ENCODE measurements around the gene SF3B4.
A peak's percentile ranks its signal among the peaks of the same experiment; 100 is the strongest.

SF3B4 gene

DNA sequence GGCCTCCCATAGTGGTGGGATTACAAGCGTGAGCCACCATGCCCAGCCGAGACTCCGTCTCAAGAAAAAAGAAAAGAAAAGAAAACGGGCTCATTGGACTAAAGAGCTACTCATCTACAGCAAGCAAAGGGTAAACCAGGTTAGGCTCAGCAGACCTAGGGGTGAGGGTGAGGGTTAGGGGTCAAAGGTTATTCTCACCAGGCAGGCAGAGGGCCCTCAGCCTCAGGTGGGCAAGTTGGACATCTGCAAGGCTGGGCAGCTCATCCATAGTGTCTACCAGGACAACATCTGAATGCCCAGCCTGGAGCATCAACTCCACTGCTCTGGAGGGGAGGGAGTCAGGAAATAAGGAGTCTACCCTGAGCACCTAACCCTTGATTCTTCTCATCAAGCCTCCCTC is 5.6 kb upstream of the SF3B4 start:
- FAIRE-seq (no peak), DNase-seq (ENCODE audit: low spot score) (no peak)

DNA sequence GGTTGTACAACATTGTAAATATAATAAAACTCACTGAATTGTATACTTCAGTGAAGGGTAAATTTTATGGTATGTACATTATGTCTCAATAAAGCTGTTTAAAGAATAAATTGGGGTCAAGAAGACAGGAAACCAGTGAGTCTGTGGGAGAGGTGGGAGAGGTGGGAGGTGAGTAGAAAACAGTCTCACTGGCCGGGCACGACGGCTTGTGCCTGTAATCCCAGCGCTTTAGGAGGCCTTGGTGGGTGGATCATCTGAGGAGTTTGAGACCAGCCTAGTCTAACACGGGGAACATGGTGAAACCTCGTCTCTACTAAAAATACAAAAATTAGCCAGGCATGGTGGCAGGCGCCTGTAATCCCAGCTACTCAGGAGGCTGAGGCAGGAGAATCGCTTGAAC is 4.9 kb upstream of the SF3B4 start:
- FAIRE-seq (no peak), DNase-seq (ENCODE audit: low spot score) (no peak)

DNA sequence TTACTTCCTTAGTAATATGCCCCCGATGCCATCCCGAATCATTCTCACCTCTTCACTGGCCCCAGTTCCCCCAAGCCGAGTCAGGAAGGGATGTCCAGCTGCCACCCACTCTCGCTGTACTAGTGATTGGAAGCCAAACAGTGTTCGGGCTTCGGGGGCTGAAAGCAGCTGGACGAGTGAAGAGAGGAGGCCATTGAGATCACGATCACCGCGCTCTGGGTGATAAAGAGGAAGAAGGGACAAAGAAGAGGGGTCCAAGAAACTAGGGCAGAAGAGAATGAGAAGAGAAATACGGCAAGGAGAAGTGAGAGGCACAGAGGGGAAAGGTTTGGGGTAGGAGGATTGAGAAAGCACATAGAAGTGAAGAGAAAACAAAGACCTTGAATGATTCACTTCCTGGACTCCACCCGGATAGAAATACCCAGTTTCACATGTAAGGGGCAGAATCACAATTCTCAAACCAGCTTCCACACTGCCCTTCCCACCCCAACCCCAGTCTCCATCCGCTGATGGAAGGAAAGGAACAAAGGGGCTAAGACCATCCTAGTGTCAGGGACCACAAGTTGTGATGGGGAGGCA is 3.7 kb upstream of the SF3B4 start:
- no peak for FAIRE-seq

DNA sequence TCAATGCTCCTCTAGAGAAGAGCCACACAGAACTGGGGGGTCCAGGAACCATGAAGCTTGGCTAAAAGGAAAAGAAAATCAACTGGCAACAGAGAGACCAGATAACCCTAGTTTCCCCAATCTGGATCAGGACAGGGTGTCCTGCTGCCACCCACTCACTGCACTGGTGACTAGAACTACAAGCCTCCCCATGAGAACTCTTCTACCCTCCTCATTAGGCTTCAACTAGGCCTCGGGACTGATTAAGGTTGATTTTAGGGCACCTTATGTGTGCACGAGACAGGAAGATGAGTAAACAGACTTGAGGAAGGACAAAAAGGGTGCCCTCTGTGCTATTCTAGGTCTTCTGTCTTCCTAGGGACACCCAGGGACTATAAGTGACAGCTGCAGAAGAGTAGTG is 2.3 kb upstream of the SF3B4 start:
- FAIRE-seq, result no peak
- no peak for DNase-seq (ENCODE audit: low spot score)

More for the DNA sequence above, 3.7 kb upstream of the SF3B4 start:
- DNase-seq (ENCODE audit: low spot score), result no peak

DNA sequence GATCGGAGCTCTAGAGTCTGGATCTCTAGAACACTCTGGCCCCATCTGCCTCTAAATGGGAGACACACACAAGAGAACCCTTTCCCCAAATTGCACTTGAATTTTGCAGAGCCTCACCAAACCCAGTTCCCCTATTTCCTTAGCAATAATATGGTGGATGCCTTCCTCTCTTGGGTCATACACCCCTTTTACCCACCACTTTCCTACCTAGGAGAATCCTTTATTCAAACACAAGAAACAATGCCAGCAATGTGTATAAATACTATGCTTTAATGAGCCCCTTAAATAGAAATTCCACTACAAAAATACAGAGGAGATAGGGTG is 760 bp upstream of the SF3B4 start:
- DNase-seq (ENCODE audit: low spot score) (no peak), FAIRE-seq (no peak)

DNA sequence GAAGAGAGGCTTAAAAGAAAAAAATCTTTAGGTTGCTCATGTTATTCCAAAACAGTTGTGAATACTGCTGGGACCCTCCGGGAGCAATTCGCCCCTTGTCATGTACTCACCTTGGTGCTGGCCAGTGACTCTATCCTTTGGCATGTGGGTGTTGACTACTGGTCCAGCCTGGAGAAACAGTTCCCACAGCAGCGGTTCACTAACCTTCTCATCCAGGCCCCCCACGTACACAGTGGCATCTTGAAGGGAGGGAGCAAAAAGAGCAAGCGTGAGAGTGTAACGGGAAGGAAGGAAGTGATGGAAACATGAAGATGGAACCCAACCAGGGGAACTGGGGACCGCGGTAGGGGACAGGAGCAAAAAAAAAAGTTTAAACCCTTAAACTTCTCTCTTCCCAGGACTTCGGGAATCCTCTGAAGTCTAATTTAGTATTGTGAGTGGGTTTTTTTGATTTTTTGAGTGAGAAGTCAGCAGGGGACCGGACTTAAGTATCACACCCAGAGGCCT is 494 bp downstream of the SF3B4 start:
- DNase-seq (ENCODE audit: low spot score) (peak; percentile 45), FAIRE-seq (no peak)

DNA sequence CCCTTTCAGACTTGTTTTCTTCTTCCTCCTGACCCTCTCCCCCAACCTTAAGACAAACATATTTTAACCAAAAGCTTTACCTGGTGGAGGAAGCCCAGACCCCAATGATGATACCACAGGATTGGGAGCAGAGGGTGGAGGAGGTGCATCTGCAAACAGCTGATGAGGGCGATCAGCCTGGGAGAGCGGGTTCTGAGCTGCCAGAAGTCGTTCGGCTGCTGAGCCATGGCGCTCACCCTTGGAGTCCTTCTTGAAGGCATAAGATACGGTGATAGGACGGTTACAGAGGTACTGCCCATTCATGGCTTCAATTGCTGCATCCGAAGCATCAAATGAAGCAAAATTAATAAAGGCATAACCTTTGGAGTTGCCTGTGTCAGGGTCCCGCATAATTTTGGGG is 1.3 kb downstream of the SF3B4 start:
- FAIRE-seq (no peak), DNase-seq (ENCODE audit: low spot score) (no peak)

DNA sequence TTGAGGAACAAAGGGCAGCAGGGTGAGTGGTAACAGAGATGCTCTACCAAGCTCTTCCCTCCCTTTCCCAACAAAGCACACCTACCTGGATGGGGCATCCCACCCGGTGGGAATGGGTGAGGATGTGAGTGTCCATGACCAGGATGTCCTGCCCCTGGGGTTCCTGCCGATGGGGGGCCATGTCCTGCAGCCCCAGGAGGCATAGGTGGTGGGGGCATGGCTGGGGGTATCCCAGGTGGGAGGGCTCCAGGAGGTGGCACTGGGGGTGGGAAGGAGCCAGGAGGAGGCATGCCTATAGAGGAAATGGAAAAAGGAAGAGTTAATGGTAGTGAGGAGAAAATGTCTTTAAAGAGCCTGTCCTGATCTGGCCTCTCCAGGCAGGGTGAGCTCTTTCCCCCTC is 1.9 kb downstream of the SF3B4 start:
- no peak for DNase-seq (ENCODE audit: low spot score)
- FAIRE-seq, result no peak

DNA sequence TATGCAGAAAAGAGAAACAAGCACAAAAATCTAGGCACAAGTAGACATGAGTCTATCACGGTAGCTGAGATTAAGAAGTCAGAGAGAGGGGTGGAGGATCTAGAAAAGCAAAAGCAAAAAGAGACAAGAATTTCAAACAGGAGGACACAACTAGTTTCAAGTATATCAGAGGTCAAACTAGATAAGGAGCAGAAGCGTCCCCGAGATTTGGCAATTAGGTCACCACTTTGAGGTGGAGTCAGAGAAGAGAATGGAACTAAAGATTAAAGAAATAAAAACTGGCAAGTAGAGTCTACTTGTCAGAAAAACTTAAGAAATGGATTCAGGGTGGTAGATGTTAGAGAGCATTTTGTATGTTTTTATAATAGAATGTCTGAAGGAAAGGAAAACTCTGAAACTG is 2.3 kb downstream of the SF3B4 start:
- no peak for FAIRE-seq

DNA sequence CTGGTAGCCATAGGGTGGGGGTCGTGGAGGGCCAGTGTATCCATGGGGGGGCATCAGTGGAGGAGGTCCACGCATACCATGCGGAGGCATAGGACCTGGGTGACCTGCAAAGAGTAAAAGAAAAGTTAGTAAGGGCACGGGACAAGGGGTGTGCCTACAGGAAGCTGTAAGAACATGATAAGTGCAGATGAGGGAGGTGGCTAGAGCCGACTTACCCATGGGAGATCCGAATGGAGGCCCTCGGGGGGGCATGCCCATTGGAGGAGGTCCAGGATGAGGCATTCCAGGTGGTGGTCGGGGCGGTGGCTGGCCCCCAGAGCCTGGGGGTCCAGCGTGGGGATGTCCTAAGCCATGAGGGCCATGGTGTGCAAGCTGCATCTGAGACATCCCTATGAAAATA is 4.0 kb downstream of the SF3B4 start:
- DNase-seq (ENCODE audit: low spot score), result no peak
- no peak for FAIRE-seq

More for the DNA sequence above, 2.3 kb downstream of the SF3B4 start:
- DNase-seq (ENCODE audit: low spot score), result no peak

DNA sequence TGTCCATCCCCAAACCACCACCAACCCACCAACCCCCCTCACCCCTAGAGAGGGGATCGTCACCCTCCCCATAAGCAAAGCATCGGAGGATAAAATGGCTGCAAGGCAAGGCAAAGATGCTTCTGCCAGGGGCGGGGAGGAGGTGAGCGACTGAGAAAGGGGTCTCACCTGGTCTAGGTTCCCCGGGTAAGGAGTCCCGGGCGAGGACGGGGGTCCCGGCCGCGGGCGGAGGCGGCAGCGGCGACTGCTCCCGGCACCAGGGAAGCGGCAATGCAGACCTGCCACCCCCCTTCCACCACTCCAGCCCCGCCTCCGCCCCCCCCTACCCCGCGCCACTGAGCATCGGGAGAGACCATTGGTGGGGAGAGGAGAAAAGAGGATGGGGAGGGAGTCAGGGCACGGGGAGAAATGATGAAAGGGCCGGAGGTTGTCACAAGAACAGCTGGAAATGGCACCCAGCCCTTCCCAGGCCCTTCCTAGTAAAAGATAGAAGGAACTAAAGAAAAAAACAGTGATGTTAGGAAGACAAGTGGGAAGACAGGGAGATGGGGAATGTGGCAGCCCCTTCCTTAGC is 9.9 kb downstream of the SF3B4 start, which contains the start of gene SV2A:
Gene SV2A, minus strand, starts transcription at position 274 of the 574 bp plus-strand sequence. CDS start 4,004 bp downstream, outside the sequence.
- no peak for FAIRE-seq

DNA sequence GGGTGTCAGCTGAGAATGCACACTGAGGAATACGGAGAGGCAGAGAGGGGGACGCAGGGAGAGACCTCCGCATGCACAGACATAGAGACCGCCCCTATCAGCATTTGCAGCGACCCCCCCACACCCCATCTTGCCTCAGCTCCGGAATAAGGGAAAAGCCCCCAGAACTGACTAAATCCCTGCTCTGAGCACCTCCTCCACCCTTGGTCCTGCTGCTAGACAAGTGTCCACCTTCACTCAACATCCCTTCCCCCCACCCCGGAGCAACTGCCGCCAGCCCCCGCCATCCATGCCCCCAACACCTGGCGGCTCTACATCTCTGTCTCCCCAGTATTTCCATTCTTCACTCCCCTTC is 10.7 kb downstream of the SF3B4 start:
- FAIRE-seq, result no peak
- DNase-seq (ENCODE audit: low spot score), result no peak

More for the DNA sequence above, 9.9 kb downstream of the SF3B4 start, which contains the start of gene SV2A:
- no peak for DNase-seq (ENCODE audit: low spot score)

DNA sequence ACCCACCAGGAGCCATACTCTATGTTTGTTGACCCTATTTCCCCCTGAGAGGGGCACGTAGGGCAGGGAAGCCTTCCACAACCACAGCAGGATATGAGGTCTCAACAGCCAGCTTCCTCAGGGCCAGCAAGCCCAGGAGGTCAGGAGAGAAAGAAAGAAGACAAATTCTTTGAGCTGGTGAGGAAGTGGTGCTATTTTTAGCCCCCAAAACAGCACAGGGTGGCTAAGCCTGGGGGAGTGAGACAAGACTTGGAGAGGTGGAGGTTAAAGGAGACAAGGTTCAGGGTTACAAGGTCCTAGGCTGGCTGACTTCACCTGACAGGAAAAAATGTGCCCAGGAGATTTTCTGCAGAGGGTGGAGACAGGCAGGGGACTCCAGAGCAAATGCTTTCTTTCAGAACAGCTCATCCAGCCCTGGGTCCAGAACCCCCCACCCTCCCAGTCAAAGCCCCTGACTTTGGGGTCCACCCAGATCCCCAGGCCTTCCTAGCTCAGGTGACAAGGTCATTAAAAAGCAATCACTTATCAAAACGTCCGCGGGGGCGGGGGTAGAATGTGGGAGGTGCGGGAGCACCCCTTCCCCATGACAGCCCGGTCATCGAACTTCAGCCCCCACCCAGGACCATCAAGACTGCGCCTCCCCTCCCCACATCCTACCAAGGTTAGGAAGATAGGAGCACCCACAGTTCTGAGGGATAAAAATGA is 11.3 kb downstream of the SF3B4 start:
- no peak for FAIRE-seq
- no peak for DNase-seq (ENCODE audit: low spot score)

DNA sequence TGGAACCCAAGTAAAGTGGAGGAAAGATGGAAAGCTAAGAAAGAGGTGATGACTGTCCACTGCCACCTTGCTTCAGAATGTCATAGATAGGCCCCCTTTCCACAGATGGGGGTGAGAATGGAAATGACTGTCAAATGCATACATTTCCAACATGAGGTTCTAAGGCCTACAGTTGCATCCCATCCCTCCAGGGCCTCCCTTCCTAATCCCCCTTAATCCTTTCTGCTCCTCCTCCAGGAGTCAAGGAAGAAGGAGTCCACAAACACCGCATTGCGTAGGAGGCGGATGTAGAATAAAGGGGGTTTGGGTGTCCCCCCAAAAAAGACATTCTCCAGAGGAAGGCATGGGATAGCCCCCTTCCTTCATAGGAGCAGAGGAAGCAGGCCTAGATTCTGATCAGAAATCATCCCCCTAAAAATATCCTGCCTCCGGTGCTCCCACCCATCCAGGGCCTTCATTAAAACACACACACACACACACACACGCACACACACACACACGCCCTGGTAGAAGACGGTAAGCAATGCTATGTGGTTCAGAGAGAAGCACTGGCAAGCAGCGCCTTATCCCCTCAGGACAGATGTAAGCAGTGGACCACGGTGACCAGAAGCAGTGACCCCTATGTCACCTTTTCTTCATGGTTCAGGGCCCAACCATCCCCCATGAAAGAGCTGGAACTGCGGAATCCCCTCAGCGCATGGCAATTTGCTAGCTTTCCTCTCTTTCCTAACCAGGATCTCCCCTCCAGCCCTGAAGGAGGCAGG is 12.0 kb downstream of the SF3B4 start:
- no peak for FAIRE-seq
- no peak for DNase-seq (ENCODE audit: low spot score)

DNA sequence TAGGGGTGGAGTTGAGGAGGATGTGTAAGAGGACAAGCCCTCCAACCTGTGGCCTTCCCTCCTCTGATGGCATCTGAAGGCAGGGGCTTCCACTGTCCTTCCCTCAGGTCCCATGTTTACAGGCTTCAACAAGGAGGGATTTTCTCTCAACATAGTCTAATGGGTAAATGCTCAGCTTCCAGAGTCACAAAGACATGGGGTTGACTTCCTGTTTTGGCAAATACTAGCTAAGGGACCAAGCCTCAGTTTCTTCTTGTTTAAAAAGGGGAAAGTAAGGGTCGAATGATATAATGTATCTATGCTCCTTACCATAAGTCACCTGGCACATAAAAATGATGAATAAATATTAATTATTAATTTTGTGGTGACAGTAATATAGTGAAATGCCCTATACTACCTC is 13.1 kb downstream of the SF3B4 start:
- no peak for DNase-seq (ENCODE audit: low spot score)
- FAIRE-seq, result no peak

DNA sequence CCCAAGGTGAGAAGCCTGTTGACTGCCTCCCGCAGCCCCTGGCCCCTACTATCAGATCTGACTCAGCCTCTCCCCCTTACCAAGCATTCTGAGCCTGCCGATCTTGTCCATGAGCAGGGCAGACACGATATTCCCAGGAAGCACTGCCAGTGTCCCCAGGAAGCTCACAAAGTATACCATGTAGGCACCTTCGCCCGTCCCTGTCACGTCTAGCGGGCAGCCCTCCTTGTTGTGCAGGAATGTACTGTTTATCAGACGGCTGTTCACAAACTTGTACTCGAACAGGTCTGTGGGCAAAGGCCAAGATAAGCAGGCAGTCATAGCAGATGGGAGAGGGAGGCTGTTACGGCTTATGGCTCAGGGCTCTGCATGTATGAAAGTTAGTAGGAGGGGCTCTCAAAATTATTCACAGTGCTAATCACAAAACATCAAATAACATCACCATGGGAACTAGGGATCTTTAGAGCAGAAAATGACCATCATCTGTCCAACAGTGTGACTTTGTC is 21.0 kb downstream of the SF3B4 start:
- DNase-seq (ENCODE audit: low spot score) (no peak), FAIRE-seq (no peak)

DNA sequence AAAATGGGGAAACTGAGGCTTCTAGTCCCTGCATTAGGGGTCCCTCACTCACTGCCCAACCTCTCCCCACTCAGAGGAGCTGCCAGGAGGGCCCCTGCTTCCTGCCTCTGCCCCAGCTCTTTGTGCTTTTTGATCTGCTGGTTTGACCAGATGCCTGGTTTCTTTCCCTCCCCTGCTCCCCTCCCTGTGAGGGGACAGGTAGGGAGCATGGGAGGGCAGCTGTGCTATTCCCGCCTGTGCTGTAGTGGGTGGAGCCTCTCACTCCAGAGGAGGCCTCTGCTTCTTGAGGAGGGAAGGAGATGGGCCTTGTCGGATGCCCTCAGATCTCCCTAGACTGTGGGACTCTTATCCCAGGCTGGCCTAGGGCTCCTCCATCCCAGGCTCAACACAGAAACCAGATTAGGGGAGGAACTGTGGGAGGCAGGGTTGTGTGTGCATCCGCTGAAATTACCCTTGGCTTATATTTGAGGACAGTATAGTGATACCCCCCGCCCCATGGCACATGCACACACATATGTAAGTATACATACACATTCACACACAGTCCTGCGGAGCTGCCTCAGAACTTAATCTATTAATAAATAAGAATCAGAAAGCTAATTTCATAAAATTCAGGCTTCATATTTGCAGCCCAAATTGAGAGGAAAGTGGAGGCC is 23.6 kb downstream of the SF3B4 start:
- DNase-seq (ENCODE audit: low spot score), result no peak
- no peak for FAIRE-seq

DNA sequence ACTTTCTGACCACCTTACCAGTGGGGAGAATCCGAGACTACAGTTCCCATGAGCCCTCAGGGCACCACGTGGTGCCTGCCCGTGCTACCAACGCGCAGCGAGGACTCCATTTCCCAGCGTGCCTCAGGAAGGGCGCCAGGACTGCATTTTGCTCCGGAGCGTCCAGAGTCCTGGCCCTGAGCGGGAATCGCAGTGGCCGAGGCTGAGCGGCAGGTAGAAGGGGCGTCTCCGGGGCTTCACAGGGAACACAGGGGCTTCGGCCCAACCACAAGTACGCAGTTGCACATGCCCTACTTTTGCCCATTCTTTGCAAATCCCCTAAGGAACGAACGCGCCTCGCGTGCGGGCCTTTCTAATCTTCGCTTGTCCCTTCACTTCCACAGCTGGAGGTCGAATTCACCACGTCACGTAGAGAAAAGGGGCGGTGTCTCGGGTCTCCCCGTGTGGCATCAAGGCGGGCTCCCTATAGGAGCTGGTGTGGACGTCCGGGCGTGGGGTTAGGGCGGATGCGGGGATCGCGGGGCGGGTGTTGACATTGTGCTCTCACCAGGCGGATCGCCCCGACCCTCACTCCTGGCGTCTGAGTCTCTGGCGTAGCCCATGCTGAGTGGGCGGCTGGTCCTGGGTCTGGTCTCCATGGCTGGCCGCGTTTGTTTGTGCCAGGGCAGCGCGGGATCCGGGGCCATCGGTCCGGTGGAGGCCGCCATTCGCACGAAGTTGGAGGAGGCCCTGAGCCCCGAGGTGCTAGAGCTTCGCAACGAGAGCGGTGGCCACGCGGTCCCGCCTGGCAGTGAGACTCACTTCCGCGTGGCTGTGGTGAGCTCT is 27.9 kb downstream of the SF3B4 start, which contains the start of gene BOLA1:
Gene BOLA1, plus strand, starts transcription at position 109 of the 825 bp plus-strand sequence. Its CDS starts 492 bp downstream, at position 601.
- FAIRE-seq, result no peak
- peak; percentile 46 for DNase-seq (ENCODE audit: low spot score)

DNA sequence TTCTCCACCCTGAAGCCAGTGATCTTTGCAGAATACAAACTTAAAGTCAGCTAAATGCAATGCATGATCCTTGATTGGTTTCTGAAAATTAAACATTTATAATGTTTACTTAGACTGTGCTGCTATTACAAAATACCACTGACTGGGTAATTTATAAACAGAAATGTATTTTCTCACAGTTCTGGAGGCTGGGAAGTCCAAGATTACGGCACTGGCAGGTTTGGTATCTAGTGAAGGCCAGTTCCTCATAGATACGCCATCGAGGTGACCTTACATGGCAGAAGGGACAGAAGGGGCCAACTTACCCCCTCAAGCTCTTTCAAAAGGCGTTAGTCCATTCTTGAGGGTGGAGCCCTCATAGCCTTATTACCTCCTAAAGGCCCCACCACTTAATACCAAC is 31.0 kb downstream of the SF3B4 start:
- no peak for FAIRE-seq

DNA sequence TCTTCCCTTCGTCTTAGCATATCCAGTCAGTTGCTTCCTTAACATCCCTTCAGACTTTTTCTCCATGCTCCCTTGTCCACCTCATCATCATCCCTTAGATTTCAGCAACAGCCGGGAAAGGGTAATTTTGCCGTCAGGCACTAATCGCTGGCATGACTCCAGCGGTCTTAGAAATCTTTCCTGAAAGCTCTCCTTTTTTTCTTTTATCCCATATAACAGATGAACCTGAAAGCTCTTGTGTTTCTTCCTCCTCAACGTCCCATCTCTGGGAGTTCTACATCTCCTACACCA is 38.7 kb downstream of the SF3B4 start:
- no peak for DNase-seq (ENCODE audit: low spot score)
- FAIRE-seq, result no peak

More for the DNA sequence above, 31.0 kb downstream of the SF3B4 start:
- no peak for DNase-seq (ENCODE audit: low spot score)
